NB4 (cell line): ENCODE results near the gene FRMD5.
"Not testable (repeated sequence)": the region's sequence is repeated elsewhere in the genome, so short reads cannot be mapped to it uniquely, and the experiment has no call there.

Source experiments
- DNase-seq: peaks from one replicate; pipeline ENCODE4 v3.0.0; 2010; ENCODE audit warnings: low read depth
- H3K4me3 ChIP-seq: one replicate; pipeline ENCODE4 v1.5.1; 2011; ENCODE audit warnings: mild to moderate bottlenecking, low read depth, low read length, moderate library complexity
- MYC ChIP-seq: IDR thresholded peaks from 2 replicates; pipeline ENCODE4 v1.6.1; 2011; ENCODE audit warnings: low read depth, low read length
- POLR2A ChIP-seq: IDR thresholded peaks from 2 replicates; pipeline ENCODE4 v1.6.1; 2011; ENCODE audit warnings: mild to moderate bottlenecking; ENCODE audit not compliant: insufficient read length; ENCODE audit errors: extremely low read depth
- TF ChIP-seq, protein P1 (sequence below): IDR thresholded peaks from 2 replicates; pipeline ENCODE4 v1.6.1; 2011; ENCODE audit warnings: low read depth, low read length
- TF ChIP-seq, protein P2 (sequence below): IDR thresholded peaks from one replicate; pipeline ENCODE4 v1.5.1; 2012; ENCODE audit warnings: low read depth, low read length

FRMD5 gene

GRCh38 chr15:44034334-44034733, 160.7 kb downstream of the FRMD5 start:
- no peak for DNase-seq
- no peak overlapping the region for H3K4me3 ChIP-seq
- TF ChIP-seq, protein P1, sequence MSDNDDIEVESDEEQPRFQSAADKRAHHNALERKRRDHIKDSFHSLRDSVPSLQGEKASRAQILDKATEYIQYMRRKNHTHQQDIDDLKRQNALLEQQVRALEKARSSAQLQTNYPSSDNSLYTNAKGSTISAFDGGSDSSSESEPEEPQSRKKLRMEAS = no peak
- TF ChIP-seq, protein P2, sequence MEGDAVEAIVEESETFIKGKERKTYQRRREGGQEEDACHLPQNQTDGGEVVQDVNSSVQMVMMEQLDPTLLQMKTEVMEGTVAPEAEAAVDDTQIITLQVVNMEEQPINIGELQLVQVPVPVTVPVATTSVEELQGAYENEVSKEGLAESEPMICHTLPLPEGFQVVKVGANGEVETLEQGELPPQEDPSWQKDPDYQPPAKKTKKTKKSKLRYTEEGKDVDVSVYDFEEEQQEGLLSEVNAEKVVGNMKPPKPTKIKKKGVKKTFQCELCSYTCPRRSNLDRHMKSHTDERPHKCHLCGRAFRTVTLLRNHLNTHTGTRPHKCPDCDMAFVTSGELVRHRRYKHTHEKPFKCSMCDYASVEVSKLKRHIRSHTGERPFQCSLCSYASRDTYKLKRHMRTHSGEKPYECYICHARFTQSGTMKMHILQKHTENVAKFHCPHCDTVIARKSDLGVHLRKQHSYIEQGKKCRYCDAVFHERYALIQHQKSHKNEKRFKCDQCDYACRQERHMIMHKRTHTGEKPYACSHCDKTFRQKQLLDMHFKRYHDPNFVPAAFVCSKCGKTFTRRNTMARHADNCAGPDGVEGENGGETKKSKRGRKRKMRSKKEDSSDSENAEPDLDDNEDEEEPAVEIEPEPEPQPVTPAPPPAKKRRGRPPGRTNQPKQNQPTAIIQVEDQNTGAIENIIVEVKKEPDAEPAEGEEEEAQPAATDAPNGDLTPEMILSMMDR = no peak
- no peak for TF ChIP-seq POLR2A
- no peak for TF ChIP-seq MYC

DNA sequence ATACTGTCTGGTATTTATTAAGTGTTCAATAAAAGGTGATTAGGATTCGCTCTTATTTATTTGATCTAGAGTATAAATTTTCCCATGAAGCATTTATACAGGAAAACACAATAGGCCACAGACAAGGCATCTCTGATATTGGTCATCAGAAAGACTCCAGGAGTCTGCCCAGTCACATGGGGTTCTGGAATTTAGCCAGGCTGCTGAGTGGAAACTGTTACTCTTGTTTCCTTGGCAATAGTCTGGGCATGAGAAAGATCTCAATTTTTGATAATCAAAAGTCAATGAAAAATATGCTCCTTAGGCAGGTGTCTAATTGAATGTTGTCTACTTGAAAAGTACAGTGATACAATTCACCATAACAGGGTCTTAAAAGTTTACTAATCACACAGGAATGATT, 161.2 kb downstream of the FRMD5 start:
- no peak for DNase-seq
- TF ChIP-seq POLR2A (no peak), MYC (no peak)
- TF ChIP-seq, protein P2 = no peak
- TF ChIP-seq, protein P1 = no peak
- no peak overlapping the region for H3K4me3 ChIP-seq

GRCh38 chr15:44032820-44033219, 162.3 kb downstream of the FRMD5 start:
- not testable (repeated sequence) for H3K4me3 ChIP-seq

GRCh38 chr15:44029940-44030568, 165.0 kb downstream of the FRMD5 start:
- no peak for DNase-seq

More at GRCh38 chr15:44032820-44033219, 162.3 kb downstream of the FRMD5 start:
- not testable (repeated sequence) for DNase-seq

DNA sequence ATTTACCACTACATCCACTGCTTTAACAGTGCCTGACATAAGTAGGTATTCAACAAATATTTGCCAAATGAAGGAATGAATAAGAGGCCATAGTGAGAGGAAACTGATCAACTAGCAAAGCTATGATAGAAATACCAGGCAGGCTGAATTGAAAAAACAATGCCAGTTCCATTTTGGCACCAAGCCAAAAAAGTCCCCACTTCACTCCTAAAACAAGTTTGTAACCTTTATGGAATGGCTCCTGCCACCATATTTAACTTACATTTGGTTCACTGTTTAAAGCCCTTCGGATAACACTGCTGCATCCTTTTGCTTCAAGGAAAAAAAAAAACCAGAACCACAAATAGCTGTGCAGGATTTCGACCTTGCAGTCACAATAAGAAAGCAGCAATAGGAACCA, 166.1 kb downstream of the FRMD5 start:
- no peak for DNase-seq
- H3K4me3 ChIP-seq = no peak overlapping the region
- TF ChIP-seq POLR2A (no peak), MYC (no peak)
- TF ChIP-seq, protein P2 = no peak
- TF ChIP-seq, protein P1 = no peak

More at GRCh38 chr15:44029940-44030568, 165.0 kb downstream of the FRMD5 start:
- no peak overlapping the region for H3K4me3 ChIP-seq
- TF ChIP-seq, protein P2 = no peak
- TF ChIP-seq, protein P1 = no peak
- TF ChIP-seq MYC (no peak), POLR2A (no peak)

GRCh38 chr15:44028349-44028748, 166.7 kb downstream of the FRMD5 start:
- DNase-seq = peak; percentile 3
- TF ChIP-seq, protein P1 = no peak
- TF ChIP-seq MYC = no peak
- no peak for TF ChIP-seq POLR2A
- TF ChIP-seq, protein P2 = no peak
- H3K4me3 ChIP-seq = no peak overlapping the region
